ENCODE measurements around the gene SIK2. TPM values are rescaled to one million over a fixed set of nuclear protein-coding genes. Genes with fewer than 3 reads are reported as not detected.
"Not testable (repeated sequence)": the region's sequence is repeated elsewhere in the genome, so short reads cannot be mapped to it uniquely, and the experiment has no call there.

Gene SIK2
- total and polyA plus RNA-seq, 9 of the 15 experiments (the other 6 are each of a cell fraction or from before 2014, with no cell fraction given): 0.74 to 11.6 (median 3.8) TPM

DNA sequence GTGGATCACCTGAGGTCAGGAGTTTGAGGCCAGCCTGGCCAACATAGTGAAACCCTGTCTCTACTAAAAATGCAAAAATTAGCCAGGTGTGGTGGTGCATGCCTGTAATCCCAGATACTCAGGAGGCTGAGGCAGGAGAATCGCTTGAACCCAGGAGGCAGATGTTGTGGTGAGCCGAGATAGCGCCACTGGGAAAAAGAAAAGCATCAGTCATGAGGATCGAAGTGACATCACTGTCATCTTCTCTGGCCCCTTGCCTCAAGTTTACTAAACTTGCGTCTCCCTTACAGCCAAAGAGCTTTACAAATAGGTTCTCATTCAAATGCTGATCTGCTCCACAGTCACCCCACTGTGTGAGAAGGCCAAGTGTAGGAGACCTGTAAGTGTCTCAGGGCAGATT is 169.0 kb downstream of the SIK2 start:
- intact Hi-C loops (cut with micrococcal nuclease); H3K4me3 ChIP-seq; H3K27ac ChIP-seq (ENCODE audit: extremely low read depth, low read depth, low read length); H3K4me2 ChIP-seq (ENCODE audit: insufficient read depth, low read length); H3K4me1 ChIP-seq (replicated peaks in 1 of 2; ENCODE audit: control insufficient read depth in 2 of 2, insufficient read depth in 2 of 2, low read length in 2 of 2); H3K79me2 ChIP-seq (ENCODE audit: control insufficient read depth, insufficient read depth, low read length); H3K27me3 ChIP-seq (ENCODE audit: control insufficient read depth in 2 of 2, insufficient read depth in 2 of 2, low read length in 2 of 2); H3K9ac ChIP-seq (ENCODE audit: insufficient read depth in 1 of 2, low read depth in 2 of 2, low read length in 2 of 2); H3K9me3 ChIP-seq (replicated peaks; ENCODE audit: control insufficient read depth, insufficient read depth, low read depth, low read length); BruUV-seq (replicated peaks); in situ Hi-C loops (cut with MboI); ATAC-seq; H4K20me1 ChIP-seq (replicated peaks; ENCODE audit: control insufficient read depth, insufficient read depth, low read length); FAIRE-seq; H3K9me1 ChIP-seq (ENCODE audit: control insufficient read depth, insufficient read depth, low read length); H3K36me3 ChIP-seq (ENCODE audit: control insufficient read depth, insufficient read depth, low read length); TF ChIP-seq ATF1 (CRISPR knock-in tag; IDR thresholded peaks at IDR 0.05): not testable (repeated sequence)
- POLR2A ChIA-PET: interaction anchor here (0.7 to 1.4 kb wide), 3 partner anchors 8 to 167 kb away, joined by 3 to 4 read pairs (median 3); no protein-coding TSS in a partner anchor
- CTCF ChIA-PET (ENCODE audit: low intra/inter-chr PET ratio): interaction anchor here (0.7 kb wide), 1 partner anchor 206 kb away, joined by 3 read pairs; no protein-coding TSS in a partner anchor
- peak overlapping the region; percentile 68 for H2AFZ ChIP-seq (ENCODE audit: low read depth, low read length)
- WGBS (ENCODE audit: insufficient coverage, low coverage, missing lambda C conversion rate): 20% methylated on average over 5 of the region's 5 CpGs
- peak in 1 of 4 experiments; percentile 34 for DNase-seq (ENCODE audit: extremely low read depth in 1 of 4, low spot score in 3 of 4)
- TF ChIP-seq CTBP1 (IDR thresholded peaks at IDR 0.05; ENCODE audit: borderline replicate concordance): peak; percentile 75
- TF ChIP-seq, protein P1, sequence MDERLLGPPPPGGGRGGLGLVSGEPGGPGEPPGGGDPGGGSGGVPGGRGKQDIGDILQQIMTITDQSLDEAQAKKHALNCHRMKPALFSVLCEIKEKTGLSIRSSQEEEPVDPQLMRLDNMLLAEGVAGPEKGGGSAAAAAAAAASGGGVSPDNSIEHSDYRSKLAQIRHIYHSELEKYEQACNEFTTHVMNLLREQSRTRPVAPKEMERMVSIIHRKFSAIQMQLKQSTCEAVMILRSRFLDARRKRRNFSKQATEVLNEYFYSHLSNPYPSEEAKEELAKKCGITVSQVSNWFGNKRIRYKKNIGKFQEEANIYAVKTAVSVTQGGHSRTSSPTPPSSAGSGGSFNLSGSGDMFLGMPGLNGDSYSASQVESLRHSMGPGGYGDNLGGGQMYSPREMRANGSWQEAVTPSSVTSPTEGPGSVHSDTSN (CRISPR knock-in tag; IDR thresholded peaks at IDR 0.05; ENCODE audit: low read depth): not testable (repeated sequence)
- TF ChIP-seq, protein P1 (tag; conservative IDR thresholded peaks at IDR 0.05; ENCODE audit: low read depth): peak; percentile 43; the same call in 1 of the 2 replicates
- TF ChIP-seq ZNF431 (CRISPR knock-in tag; IDR thresholded peaks at IDR 0.05): 0 out of 2 replicates have a peak, but pooled peaks have one; percentile 21
- TF ChIP-seq, protein P2, sequence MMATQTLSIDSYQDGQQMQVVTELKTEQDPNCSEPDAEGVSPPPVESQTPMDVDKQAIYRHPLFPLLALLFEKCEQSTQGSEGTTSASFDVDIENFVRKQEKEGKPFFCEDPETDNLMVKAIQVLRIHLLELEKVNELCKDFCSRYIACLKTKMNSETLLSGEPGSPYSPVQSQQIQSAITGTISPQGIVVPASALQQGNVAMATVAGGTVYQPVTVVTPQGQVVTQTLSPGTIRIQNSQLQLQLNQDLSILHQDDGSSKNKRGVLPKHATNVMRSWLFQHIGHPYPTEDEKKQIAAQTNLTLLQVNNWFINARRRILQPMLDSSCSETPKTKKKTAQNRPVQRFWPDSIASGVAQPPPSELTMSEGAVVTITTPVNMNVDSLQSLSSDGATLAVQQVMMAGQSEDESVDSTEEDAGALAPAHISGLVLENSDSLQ (IDR thresholded peaks at IDR 0.05): peak; percentile 37; the same call in 1 of the 2 replicates
- TF ChIP-seq, protein P3, sequence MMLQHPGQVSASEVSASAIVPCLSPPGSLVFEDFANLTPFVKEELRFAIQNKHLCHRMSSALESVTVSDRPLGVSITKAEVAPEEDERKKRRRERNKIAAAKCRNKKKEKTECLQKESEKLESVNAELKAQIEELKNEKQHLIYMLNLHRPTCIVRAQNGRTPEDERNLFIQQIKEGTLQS (IDR thresholded peaks at IDR 0.05): peak; percentile 57
- TF ChIP-seq, protein P3 (CRISPR knock-in tag; conservative IDR thresholded peaks at IDR 0.05): not testable (repeated sequence)
- peak; percentile 70 for TF ChIP-seq TCF3 (CRISPR knock-in tag; IDR thresholded peaks at IDR 0.05)
- peak; percentile 37; the same call in 1 of the 2 replicates for TF ChIP-seq ZEB2 (IDR thresholded peaks at IDR 0.05)
- TF ChIP-seq CBFA2T2 (conservative IDR thresholded peaks at IDR 0.05): peak; percentile 78
- peak; percentile 81 for TF ChIP-seq ARID1B (IDR thresholded peaks at IDR 0.05)
- TF ChIP-seq NCOR1 (IDR thresholded peaks at IDR 0.05): peak; percentile 35; the same call in 1 of the 2 replicates
- TF ChIP-seq MTA2 (IDR thresholded peaks at IDR 0.05; ENCODE audit: low read depth): peak; percentile 51
- 0 out of 2 replicates have a peak, but pooled peaks have one; percentile 8 for TF ChIP-seq CREM (IDR thresholded peaks at IDR 0.05; ENCODE audit: low read depth)
- peak; percentile 75 for TF ChIP-seq TAL1 (IDR thresholded peaks at IDR 0.05)
- TF ChIP-seq CBFA2T3 (IDR thresholded peaks at IDR 0.05): peak; percentile 84
- 0 out of 4 replicates have a peak, but pooled peaks of 1 of the 2 experiments have one; percentile 20 for TF ChIP-seq HDAC1 (IDR thresholded peaks at IDR 0.05)
- peak; percentile 48 for TF ChIP-seq SMARCA4 (IDR thresholded peaks at IDR 0.05)
- 0 out of 2 replicates have a peak, but pooled peaks have one; percentile 17 for TF ChIP-seq SMARCE1 (IDR thresholded peaks at IDR 0.05)
- TF ChIP-seq ATF1 (tag; IDR thresholded peaks at IDR 0.05): peak; percentile 20; the same call in 1 of the 2 replicates
